Esophagus squamous epithelium (tissue), 4 donors: ENCODE measurements around the gene LYZL1.

Experiments used
- POLR2A ChIP-seq, 4 donors: fragments of 450-650 bp; IDR thresholded peaks; one replicate each; pipeline ENCODE4 v1.6.1; 2017; ENCODE audit warnings: antibody characterized with exemption in 4 of 4, mild to moderate bottlenecking in 4 of 4, moderate library complexity in 3 of 4
- TF ChIP-seq, protein P1 (sequence below), 6 experiments: fragments of 450-650 bp in 4 of 6; fragments of 200-600 bp in 2 of 6; sonication (generic) in 2 of 6; IDR thresholded peaks; one replicate each; pipeline ENCODE4 v1.5.1; 2016 to 2019; ENCODE audit warnings: antibody characterized with exemption in 6 of 6, mild to moderate bottlenecking in 4 of 6, moderate library complexity in 4 of 6

DNA sequence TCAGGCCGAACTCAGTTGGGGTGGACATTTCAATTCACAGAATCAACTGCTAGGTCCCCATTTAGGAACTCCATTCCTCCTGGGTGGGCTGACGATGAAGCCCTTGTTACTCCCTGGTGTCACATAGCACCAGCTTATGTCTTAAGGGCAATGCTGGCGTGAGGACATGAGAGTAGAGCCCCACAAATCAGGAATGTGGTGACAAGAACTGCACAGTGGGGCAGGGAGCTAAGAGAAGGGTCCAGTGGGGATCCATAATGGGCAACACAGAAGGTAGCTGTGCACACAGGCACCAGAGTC, 57.0 kb downstream of the LYZL1 start:
- TF ChIP-seq, protein P1, sequence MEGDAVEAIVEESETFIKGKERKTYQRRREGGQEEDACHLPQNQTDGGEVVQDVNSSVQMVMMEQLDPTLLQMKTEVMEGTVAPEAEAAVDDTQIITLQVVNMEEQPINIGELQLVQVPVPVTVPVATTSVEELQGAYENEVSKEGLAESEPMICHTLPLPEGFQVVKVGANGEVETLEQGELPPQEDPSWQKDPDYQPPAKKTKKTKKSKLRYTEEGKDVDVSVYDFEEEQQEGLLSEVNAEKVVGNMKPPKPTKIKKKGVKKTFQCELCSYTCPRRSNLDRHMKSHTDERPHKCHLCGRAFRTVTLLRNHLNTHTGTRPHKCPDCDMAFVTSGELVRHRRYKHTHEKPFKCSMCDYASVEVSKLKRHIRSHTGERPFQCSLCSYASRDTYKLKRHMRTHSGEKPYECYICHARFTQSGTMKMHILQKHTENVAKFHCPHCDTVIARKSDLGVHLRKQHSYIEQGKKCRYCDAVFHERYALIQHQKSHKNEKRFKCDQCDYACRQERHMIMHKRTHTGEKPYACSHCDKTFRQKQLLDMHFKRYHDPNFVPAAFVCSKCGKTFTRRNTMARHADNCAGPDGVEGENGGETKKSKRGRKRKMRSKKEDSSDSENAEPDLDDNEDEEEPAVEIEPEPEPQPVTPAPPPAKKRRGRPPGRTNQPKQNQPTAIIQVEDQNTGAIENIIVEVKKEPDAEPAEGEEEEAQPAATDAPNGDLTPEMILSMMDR (IDR thresholded peaks at IDR 0.05): no peak
- no peak for TF ChIP-seq POLR2A (IDR thresholded peaks at IDR 0.05)
